HepG2 (cell line): ENCODE measurements around the gene USH2A. TPM values are rescaled to one million over a fixed set of nuclear protein-coding genes. Genes with fewer than 3 reads are reported as not detected.

Experiments
- ATAC-seq: fragments of 200-7000 bp; cut with Tn5 transposase; 3 replicates; pipeline ENCODE4 v1.9.1; 2020; ENCODE audit warnings: mild to moderate bottlenecking, moderate library complexity
- BruUV-seq: library from RNA; stranded (reverse); fragments of 400-500 nt; replicated peaks from 2 replicates; lab custom pipeline; 2021; lab: Mats Ljungman, UMichigan
- CTCF ChIA-PET: fragments of 300-600 bp; formaldehyde crosslinking; extraction: SDS; loops from one replicate; lab custom pipeline; 2021; ENCODE audit warnings: low total read pairs, inconsistent platforms, low intra/inter-chr PET ratio; lab: Yijun Ruan, JAX
- POLR2A ChIA-PET: fragments of 350-600 bp; sonication (Branson Sonifier 250); formaldehyde crosslinking; loops from one replicate; lab custom pipeline; 2020; ENCODE audit warnings: antibody characterized with exemption, inconsistent platforms; lab: Yijun Ruan, JAX
- DNase-seq: peaks from one replicate; pipeline ENCODE4 v3.0.0-alpha.2; 2015; ENCODE audit warnings: low spot score
- FAIRE-seq: peaks from 3 replicates; lab custom pipeline; 2011; peaks lifted over from hg19 to GRCh38; lab: Jason Lieb, UNC
- H2AFZ ChIP-seq: one replicate; pipeline ENCODE4 v1.6.1; 2011; ENCODE audit warnings: low read length, inconsistent platforms
- H3K27ac ChIP-seq: fragments of 300-600 bp; 3 replicates; pipeline ENCODE4 v1.8.0; 2011; ENCODE audit warnings: mixed run types, mild to moderate bottlenecking, mixed read lengths, low read length, inconsistent platforms; ENCODE audit not compliant: insufficient read depth; ENCODE audit errors: extremely low read length
- H3K27me3 ChIP-seq, 2 experiments: fragments of 200-600 bp in 1 of 2; 2 replicates in 1 of 2; 3 replicates in 1 of 2; pipeline versions ENCODE4 v1.6.0 to v1.8.0; 2011; ENCODE audit warnings: low read length in 2 of 2, mild to moderate bottlenecking in 2 of 2, moderate library complexity in 2 of 2, inconsistent platforms in 1 of 2; ENCODE audit not compliant: insufficient read depth in 2 of 2, control insufficient read depth in 1 of 2
- H3K36me3 ChIP-seq, 2 experiments: fragments of 200-600 bp in 1 of 2; replicated peaks in 1 of 2; 2 replicates in 1 of 2; 3 replicates in 1 of 2; pipeline versions ENCODE4 v1.5.1 to v1.8.0; 2011; ENCODE audit warnings: low read length in 2 of 2, inconsistent platforms in 1 of 2; ENCODE audit not compliant: insufficient read depth in 2 of 2, control insufficient read depth in 1 of 2
- H3K4me1 ChIP-seq: 2 replicates; pipeline ENCODE4 v1.5.1; 2012; ENCODE audit warnings: low read length, inconsistent platforms; ENCODE audit not compliant: insufficient read depth
- H3K4me2 ChIP-seq: 2 replicates; pipeline ENCODE4 v1.6.0; 2011; ENCODE audit warnings: low read depth, low read length, inconsistent platforms
- H3K4me3 ChIP-seq, 3 experiments: fragments of 200-600 bp in 1 of 3; sonication (generic), shearing (Covaris generic) in 1 of 3; replicated peaks in 1 of 3; 2 replicates each; pipeline ENCODE4 v1.5.1; 2011 to 2016; ENCODE audit warnings: low read length in 3 of 3, inconsistent platforms in 2 of 3, low read depth in 2 of 3, mild to moderate bottlenecking in 2 of 3, control low read depth in 1 of 3, mixed read lengths in 1 of 3; ENCODE audit not compliant: insufficient read depth in 1 of 3
- H3K79me2 ChIP-seq: one replicate; pipeline ENCODE4 v1.6.1; 2011; ENCODE audit warnings: low read length, inconsistent platforms; ENCODE audit not compliant: insufficient read depth
- H3K9ac ChIP-seq: 2 replicates; pipeline ENCODE4 v1.6.0; 2011; ENCODE audit warnings: mild to moderate bottlenecking, low read depth, low read length, inconsistent platforms; ENCODE audit not compliant: insufficient read depth
- H3K9me3 ChIP-seq: 2 replicates; pipeline ENCODE4 v1.5.1; 2012; ENCODE audit warnings: mild to moderate bottlenecking, low read length
- H4K20me1 ChIP-seq: 2 replicates; pipeline ENCODE4 v1.6.0; 2011; ENCODE audit warnings: inconsistent platforms, mild to moderate bottlenecking, low read length, moderate library complexity; ENCODE audit not compliant: insufficient read depth
- MXD4 ChIP-seq: IDR thresholded peaks from 2 replicates; pipeline ENCODE4 v1.6.1; 2016; ENCODE audit warnings: mild to moderate bottlenecking, missing biosample characterization, missing genetic modification reagents
- ZNF460 ChIP-seq: sonication (generic); formaldehyde crosslinking; IDR thresholded peaks from 2 replicates; pipeline ENCODE4 v1.5.1; 2020; ENCODE audit warnings: missing genetic modification reagents, mild to moderate bottlenecking, borderline replicate concordance
- ZNF607 ChIP-seq: sonication (generic); formaldehyde crosslinking; IDR thresholded peaks from 2 replicates; pipeline ENCODE4 v1.5.1; 2020; ENCODE audit warnings: missing genetic modification reagents, mild to moderate bottlenecking, borderline replicate concordance
- in situ Hi-C: cut with HindIII; loops from 2 replicates; pipeline ENCODE4 v1.10.0; 2017; ENCODE audit warnings: low pct_unique_long_range_greater_than_20kb; ENCODE audit not compliant: extremely low pct_ligation_motif_present
- intact Hi-C: fragments of 100-400 bp; cut with micrococcal nuclease; formaldehyde crosslinking; loops from one replicate; pipeline ENCODE4 v1.10.0; 2022; ENCODE audit not compliant: unreplicated experiment
- polyA plus RNA-seq, 8 experiments: library from polyadenylated mRNA; depleted of rRNA in 3 of 8; stranded (reverse) in 7 of 8; unstranded in 1 of 8; fragments of >200 nt; fragmentation: Illumina TruSeq in 4 of 8; extraction: Trizol in 4 of 8; gene quantifications; 2 replicates each; pipeline versions ENCODE4 v1.2.1 to v1.2.3, GENCODE V29; 2011 to 2016; ENCODE audit warnings: low read depth in 4 of 8, missing spikeins in 1 of 8, mixed read lengths in 1 of 8; ENCODE audit not compliant: insufficient read depth in 1 of 8
- total RNA-seq, 5 experiments: library from RNA; depleted of rRNA; stranded (reverse); fragments of >200 nt; fragmentation: Illumina TruSeq; extraction: Trizol; gene quantifications; 2 replicates each; pipeline ENCODE4 v1.2.3, GENCODE V29; 2016; ENCODE audit warnings: low read depth in 1 of 5
- TF ChIP-seq, protein P1 (sequence below): sonication (generic); formaldehyde crosslinking; IDR thresholded peaks from 2 replicates; pipeline ENCODE4 v1.4.0; 2020; ENCODE audit warnings: mild to moderate bottlenecking, missing genetic modification reagents

Gene USH2A
- total and polyA plus RNA-seq, 2 of the 13 experiments (the other 11 are each of a cell fraction or from before 2014, with no cell fraction given): 0.02 TPM; not detected in 1

DNA sequence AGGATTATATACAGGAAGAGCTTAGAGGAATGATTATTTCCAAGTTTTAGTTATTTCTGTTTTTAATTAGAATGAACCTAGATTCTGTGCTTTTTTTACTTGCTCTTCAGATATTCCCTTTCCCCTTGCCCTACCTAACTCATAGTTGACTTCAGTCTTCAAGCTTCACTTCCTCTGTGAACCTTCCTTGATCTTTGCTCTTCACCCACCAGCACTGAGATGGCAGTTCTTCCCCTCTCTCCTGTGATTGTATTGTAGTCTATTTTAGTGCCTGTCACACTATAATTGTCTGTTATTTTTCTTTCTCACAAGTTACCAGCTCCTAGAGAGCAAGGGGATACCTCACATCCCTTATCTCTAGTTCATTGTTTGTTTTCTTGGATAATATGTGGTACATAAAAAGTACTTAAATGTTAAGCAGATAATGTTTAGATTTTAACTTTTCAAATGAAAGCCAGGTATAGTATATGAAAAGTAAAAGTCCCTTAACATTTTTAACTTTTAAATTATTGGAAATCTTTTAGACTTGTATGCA, 822.9 kb downstream of the USH2A start:
- TF ChIP-seq ZNF460 (CRISPR knock-in tag) (no peak), ZNF607 (CRISPR knock-in tag) (no peak), MXD4 (no peak)
- TF ChIP-seq, protein P1, sequence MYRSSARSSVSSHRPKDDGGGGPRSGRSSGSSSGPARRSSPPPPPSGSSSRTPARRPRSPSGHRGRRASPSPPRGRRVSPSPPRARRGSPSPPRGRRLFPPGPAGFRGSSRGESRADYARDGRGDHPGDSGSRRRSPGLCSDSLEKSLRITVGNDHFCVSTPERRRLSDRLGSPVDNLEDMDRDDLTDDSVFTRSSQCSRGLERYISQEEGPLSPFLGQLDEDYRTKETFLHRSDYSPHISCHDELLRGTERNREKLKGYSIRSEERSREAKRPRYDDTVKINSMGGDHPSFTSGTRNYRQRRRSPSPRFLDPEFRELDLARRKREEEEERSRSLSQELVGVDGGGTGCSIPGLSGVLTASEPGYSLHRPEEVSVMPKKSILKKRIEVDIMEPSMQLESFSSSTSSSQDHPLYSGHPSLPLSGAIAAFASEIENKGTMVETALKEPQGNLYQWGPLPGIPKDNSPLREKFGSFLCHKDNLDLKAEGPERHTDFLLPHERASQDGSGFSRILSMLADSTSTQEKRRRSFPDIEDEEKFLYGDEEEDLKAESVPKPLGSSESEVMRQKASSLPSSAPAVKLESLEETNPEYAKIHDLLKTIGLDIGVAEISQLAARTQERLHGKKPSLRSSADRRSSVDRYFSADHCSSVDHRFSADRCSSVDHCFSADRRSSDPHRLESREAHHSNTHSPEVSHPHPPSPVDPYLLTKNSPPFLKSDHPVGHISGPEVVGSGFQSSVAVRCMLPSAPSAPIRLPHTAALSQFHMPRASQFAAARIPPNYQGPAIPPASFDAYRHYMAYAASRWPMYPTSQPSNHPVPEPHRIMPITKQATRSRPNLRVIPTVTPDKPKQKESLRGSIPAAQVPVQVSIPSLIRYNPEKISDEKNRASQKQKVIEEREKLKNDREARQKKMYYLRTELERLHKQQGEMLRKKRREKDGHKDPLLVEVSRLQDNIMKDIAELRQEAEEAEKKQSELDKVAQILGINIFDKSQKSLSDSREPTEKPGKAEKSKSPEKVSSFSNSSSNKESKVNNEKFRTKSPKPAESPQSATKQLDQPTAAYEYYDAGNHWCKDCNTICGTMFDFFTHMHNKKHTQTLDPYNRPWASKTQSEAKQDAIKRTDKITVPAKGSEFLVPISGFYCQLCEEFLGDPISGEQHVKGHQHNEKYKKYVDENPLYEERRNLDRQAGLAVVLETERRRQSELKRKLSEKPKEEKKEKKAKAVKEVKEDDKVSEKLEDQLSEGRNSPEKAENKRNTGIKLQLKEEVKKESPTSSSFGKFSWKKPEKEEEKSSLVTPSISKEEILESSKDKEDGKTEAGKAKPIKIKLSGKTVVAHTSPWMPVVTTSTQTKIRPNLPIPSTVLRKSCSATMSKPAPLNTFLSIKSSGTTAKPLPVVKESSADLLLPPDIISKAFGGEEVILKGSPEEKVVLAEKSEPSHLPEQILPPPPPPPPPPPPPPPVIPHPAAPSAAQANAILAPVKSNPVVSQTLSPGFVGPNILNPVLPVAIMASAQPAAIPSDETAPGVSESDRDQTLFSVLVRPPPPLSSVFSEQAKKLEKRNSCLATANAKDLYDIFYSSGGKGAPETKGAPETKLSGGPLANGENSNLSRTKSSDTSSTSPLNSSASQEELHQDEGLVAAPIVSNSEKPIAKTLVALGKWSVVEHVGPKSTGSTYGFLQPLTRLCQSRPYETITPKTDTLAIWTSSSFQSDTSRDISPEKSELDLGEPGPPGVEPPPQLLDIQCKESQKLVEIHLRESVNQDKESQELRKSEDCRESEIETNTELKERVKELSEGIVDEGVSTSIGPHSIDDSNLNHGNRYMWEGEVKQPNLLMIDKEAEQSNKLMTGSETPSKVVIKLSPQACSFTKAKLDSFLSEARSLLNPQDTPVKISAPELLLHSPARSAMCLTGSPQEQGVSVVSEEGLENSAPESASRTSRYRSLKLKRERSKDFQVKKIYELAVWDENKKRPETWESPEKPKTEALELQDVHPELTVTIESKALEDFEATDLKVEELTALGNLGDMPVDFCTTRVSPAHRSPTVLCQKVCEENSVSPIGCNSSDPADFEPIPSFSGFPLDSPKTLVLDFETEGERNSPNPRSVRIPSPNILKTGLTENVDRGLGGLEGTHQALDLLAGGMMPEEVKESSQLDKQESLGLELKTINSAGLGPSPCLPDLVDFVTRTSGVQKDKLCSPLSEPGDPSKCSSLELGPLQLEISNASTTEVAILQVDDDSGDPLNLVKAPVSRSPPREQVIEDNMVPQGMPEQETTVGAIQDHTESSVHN (CRISPR knock-in tag): no peak

More for the DNA sequence above, 822.9 kb downstream of the USH2A start:
- ChIA-PET CTCF (no interaction called here), POLR2A (no interaction called here)
- DNase-seq (no peak), ATAC-seq (no peak), FAIRE-seq (no peak)
- Histone ChIP-seq H3K4me3 (no peak overlapping the region), H3K27me3 (no peaks in the 10 kb centered on the region), H2AFZ (no peak overlapping the region), H3K79me2 (no peaks in the 10 kb centered on the region), H3K4me2 (no peak overlapping the region), H4K20me1 (no peaks in the 10 kb centered on the region), H3K4me1 (peaks cover 23% of the 10 kb centered on the region), H3K36me3 (peaks cover 3 to 52% of the 10 kb centered on the region in 2 experiments), H3K9ac (no peak overlapping the region), H3K9me3 (no peaks in the 10 kb centered on the region), H3K27ac (no peak overlapping the region)
- in situ Hi-C loops (no loop called here), intact Hi-C loops (no loop called here)
- no TSS peak for BruUV-seq
